Dermis blood vessel endothelial cell (primary cell): ENCODE measurements around the gene RTN4R. TPM values are rescaled to one million over a fixed set of nuclear protein-coding genes. Genes with fewer than 3 reads are reported as not detected.
"Not testable (repeated sequence)": the region's sequence is repeated elsewhere in the genome, so short reads cannot be mapped to it uniquely, and the experiment has no call there.

Source experiments
- DNase-seq: peaks from one replicate; pipeline ENCODE4 v3.0.0; 2010
- total RNA-seq: library from RNA; depleted of rRNA; stranded (reverse); fragments of >200 nt; gene quantifications from 2 replicates; pipeline ENCODE4 v1.2.3, GENCODE V29; 2014

The RTN4R gene
- 0.68 and 2.7 TPM in 2 replicates for total RNA-seq

DNA sequence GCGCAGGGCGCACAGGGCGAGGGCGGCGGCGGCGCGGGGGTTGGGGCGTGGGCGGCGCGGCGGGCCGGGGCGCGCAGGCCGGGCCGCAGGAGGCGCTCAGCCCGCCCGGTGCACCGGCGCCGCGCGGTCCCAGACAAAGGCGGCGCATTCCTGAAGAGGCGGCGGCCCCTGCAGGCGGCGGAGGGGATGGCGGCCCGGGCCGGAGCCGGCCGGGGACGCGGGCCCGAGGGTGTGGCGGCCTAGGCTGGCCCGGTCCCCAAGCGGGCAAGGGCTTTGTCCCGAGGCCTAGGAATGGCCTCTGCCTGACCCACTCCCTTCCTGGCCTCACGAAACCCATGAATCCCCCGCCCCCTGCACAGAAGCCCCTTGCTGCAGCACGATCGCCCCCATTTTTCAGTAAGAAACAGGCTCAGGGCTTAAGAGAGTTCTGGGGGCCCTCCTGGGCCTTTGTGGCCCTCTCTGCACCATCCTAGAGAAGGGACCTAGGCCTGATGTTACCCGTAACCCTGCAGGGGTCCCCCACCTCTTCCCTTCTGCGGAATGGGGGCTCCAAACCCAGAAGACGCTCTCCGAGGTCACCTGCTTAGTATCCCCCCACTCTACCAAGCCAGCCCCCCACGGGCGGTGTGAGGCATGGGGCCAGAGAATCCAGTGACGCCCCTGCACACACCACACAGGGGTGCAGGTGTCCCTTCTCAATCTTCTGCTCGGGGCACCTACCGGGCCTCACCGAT lies at the start of gene RTN4R:
Gene RTN4R, minus strand, starts transcription at position 40 of the 734 bp plus-strand sequence. CDS start 226 bp downstream, outside the sequence.
- peak; percentile 67 for DNase-seq

DNA sequence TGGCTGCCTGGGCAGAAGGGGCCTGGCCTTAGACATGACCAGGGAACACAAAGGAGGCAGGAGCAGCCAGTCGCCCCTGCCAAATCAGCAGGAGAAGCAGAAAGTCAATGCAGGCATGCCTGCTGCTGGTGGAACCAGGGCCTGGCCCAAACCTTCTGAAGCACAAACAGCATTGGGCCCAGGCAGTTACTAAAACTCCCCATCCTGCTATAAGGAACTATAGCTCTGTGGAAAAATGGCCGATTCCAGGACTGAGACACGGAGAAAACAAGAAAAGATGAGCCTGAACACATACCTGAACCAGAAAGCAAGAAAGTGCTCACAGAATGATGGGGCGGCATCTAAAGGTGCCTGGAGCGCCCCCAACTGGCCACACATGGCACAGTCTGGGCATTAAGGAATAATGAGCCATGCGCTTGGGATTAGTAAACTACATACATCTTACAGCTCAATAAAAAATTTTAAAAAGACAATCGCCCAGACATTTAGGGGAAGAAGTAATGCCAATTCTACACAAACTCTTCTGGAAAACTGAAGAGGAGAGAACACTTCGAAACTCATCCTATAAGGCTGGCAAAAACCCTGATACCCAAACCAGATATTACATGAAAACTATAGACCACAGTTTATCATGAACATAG lies 49.4 kb upstream of the RTN4R start:
- peak; percentile 37 for DNase-seq

GRCh38 chr22:20316844-20317401 lies 48.8 kb upstream of the RTN4R start:
- no peak for DNase-seq

- no peak for DNase-seq
Measured at GRCh38 chr22:20316217-20316843, 48.2 kb upstream of the RTN4R start.

GRCh38 chr22:20315337-20316216 lies 47.5 kb upstream of the RTN4R start:
- no peak for DNase-seq

DNA sequence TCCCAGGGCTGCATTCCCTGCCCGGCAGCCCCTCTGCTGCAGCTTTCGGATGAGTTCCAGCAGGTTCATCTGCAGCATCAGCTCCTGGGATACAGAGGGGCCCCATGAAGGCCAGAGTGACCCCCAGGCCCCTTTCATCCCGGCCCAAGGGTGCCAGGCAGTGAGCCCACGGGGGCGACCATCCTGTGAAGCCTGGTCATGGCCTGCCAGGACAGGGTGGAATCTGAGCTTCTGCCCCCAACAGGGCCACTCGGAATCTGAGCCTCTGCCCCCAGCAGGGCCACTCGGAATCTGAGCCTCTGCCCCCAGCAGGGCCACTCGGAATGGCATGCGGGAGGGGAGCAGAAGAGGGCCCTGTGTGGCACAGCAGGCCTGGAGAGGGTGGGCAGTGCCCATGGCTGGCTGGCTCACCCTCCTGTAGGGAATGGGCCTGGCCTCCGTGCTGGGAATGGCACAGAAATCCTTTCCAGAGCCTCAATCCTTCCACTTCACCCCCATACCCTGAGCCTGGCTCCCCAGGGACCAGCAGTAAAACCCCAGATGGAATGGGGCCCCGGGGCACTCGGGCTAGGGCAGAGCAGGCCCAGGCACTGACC lies 46.7 kb upstream of the RTN4R start:
- not testable (repeated sequence) for DNase-seq

DNA sequence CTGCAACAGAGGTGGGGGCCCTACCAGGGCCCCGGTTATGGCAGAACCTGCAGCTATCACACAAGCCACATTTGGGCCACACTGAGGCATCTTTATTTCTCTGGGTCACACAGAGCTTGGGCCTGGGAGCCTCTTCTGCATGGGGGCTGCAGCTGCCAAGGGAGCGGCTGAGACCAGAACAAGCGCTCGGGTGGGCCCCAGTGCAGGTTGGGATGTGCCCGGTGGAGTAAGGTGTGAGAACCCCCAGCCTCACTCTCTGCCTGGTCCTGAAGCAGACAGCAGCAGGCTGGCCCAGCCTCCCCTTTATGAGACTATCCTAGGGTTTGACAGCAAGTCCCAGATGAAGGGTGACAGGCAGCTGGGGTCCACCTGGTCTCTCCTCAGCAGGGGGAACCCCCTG lies 46.1 kb upstream of the RTN4R start:
- not testable (repeated sequence) for DNase-seq

DNA sequence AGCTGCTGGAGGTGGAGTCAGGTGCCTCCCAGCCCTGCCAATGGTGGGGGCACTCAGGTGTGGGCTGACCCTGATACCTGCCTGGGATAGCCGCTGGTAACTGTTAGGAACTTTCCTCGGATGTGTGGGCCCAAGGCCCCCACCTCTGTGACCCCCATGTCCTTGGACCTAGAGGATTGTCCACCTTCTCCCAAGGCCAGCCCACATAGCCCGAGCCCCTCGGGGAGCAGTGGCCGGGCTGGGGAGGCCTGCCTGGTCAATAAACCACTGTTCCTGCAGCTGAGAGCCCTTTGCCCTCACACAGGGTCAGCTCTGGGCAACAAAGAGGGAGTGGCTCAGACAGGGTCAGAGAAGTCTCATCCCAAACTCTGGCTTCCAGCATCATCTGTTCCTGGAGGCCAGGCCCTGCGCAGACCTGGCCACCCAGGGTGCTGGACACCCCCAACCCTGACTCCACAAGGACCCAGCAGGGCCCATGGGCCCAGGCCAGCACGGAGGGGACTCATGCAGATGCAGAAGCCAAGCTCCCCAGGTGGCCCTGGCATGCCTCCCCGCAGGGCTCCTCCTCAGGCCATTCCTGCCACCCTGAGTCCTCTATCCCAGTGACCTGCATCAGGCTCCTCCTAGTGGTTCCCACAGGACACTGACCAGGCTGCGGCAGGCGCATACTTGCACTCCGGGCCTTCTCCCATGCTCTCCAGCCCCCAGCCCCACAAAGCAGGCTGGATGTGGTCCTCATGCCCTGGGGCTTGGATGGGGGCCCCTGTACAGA lies 45.4 kb upstream of the RTN4R start:
- DNase-seq: not testable (repeated sequence)

- no peak for DNase-seq
Measured at GRCh38 chr22:20312396-20313191, 44.5 kb upstream of the RTN4R start.

DNA sequence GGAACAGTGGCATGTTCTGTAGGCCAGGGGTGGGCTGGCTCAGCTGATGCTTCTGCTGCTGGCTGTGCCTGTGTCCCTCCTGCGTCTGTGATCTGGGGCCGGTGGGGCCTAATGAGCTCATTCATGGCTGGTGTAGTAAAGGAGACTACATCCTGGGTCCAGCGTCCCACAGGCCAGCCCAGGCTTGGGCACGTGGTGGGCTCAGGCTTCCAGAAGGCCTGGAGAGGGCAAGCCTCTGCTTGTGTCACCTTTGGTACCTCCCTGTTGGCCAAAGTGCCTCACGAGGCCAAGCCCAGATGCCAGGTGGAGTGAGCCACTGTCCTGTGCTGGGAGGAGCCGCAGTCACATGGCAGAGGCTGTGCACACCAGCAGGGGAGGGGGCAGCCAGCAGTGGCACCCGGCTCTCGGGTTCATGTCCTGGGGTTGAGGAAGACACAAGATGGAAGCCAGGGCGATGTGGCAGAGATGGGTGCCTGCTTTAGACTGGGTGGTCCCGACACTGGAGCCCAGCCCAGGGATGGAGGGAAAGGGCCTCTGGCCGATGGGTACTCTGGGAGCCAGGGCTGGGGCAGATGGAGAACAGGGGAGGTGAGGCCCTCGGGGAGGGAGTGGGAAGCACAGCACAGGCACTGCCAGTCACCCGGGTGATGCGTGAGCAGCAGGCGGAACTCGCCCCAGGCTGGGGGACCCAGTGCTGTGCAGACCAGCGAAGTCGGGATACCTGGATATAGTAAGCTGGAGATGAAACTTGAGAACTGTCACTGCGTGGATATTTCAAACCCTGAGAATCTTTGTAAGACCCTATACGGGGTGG lies 43.3 kb upstream of the RTN4R start:
- DNase-seq: not testable (repeated sequence)

GRCh38 chr22:20310773-20311172 lies 42.7 kb upstream of the RTN4R start:
- not testable (repeated sequence) for DNase-seq

DNA sequence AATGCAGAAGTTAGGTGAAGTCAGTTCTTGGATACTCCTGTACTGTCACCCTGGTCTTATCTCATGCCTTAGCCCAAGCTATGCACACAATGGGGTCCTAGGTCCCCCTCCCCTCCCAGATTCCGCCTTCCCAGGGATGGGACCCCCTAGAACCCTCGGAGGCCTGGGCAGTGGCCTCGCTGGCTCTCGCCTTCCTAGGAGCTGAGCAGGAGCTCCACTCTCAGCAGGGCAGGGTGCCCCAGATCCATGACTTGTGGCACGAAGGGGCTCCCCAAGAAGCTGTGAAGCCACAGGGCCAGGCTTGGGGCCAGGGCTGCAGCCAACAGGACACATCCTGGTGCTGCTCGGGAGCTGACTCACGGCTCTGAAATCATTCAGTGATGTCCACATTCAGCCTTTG lies 42.1 kb upstream of the RTN4R start:
- DNase-seq: not testable (repeated sequence)

DNA sequence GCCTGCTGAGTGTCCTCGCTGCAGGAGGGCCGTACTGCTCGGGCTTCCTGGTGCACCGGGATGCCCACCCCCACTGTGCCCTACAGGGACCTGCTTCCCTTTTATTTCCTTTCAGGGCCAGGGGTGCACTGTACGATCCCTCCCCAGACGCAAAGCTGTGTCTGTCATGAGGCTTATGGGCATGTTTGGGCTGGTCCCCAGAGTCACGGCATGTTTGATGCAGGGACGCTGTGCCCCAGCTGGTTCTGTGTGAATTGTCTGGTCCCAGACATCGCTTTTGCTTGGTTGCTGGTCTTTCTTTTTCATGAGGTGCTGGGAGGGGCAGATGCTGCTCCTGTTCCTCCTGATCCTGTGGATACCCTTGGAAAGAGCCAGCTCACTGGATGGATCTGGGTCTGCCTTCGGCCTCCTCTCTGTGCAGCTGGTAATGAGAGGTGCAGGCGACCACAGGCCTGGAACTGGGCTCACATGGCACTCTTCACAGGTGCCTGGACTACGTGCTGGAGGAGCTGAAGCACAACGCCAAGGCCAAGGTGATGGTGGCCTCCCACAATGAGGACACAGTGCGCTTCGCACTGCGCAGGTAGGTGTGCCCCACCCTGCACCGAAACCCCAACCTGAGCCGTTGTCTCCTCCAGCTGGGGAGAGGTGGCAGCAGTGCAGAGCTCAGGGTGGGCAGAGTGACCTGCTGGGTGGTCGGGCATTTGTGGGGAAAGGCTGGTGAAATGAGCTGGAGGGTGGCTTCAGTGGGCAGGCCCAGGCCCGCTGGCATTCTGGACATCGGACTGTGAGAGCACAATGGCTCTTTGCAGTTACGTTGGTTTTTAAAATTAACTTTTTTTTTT lies 40.9 kb upstream of the RTN4R start:
- not testable (repeated sequence) for DNase-seq

- DNase-seq: not testable (repeated sequence)
Measured at GRCh38 chr22:20307448-20308447, 39.6 kb upstream of the RTN4R start.

GRCh38 chr22:20306646-20307447 lies 38.7 kb upstream of the RTN4R start:
- DNase-seq: not testable (repeated sequence)
